ENCODE data around the gene C1orf105.
"Not testable (repeated sequence)": the region's sequence is repeated elsewhere in the genome, so short reads cannot be mapped to it uniquely, and the experiment has no call there.

Gene C1orf105

DNA sequence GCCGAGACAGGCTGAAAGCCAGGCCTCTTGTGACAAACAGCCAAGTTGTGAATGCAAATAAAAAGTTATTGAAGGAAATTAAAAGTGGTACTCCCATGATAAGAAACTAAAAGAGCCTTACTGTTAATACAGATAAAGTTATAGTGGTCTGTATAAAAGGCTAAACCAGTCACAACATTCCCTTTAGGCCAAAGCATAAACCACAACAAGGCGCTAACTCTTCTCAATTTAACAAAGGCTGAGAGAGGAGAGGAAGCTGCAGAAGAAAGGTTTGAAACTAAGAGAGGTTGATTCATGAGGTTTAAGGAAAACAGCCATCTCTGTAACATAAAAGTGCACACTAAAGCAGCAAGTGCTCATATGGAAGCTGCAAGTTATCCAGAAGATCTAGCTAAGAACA, 10.7 kb downstream of the C1orf105 start:
- H3K27me3 ChIP-seq (ENCODE audit: low read length), result no peaks in the 10 kb centered on the region
- H3K4me3 ChIP-seq (ENCODE audit: insufficient read depth, low read length, poor library complexity, severe bottlenecking), result no peak overlapping the region
- no peak overlapping the region for H3K4me2 ChIP-seq (ENCODE audit: low read depth, low read length, poor library complexity, severe bottlenecking)
- H4K20me1 ChIP-seq (ENCODE audit: low read depth, low read length), result no peaks in the 10 kb centered on the region
- TF ChIP-seq CTCF (IDR thresholded peaks at IDR 0.05; ENCODE audit: insufficient read depth, low read length, poor library complexity, severe bottlenecking), result no peak
- no peak for TF ChIP-seq EZH2phosphoT487 (conservative IDR thresholded peaks at IDR 0.05; ENCODE audit: low read length)
- no peaks in the 10 kb centered on the region for H3F3A ChIP-seq (ENCODE audit: insufficient read depth)
- no peak overlapping the region for H3K27ac ChIP-seq (ENCODE audit: low read depth, low read length)
- no peaks in the 10 kb centered on the region for H3K79me2 ChIP-seq (ENCODE audit: insufficient read depth, low read length)
- no peaks in the 10 kb centered on the region for H3K36me3 ChIP-seq (ENCODE audit: low read length)
- H3K9me3 ChIP-seq (ENCODE audit: insufficient read depth, low read length), result no peaks in the 10 kb centered on the region
- no peak overlapping the region for H2AFZ ChIP-seq (ENCODE audit: low read depth, low read length, severe bottlenecking)
- H3K9ac ChIP-seq (ENCODE audit: low read length), result no peak overlapping the region
- H3K9me2 ChIP-seq (replicated peaks; ENCODE audit: insufficient read depth, low read length), result no peaks in the 10 kb centered on the region

DNA sequence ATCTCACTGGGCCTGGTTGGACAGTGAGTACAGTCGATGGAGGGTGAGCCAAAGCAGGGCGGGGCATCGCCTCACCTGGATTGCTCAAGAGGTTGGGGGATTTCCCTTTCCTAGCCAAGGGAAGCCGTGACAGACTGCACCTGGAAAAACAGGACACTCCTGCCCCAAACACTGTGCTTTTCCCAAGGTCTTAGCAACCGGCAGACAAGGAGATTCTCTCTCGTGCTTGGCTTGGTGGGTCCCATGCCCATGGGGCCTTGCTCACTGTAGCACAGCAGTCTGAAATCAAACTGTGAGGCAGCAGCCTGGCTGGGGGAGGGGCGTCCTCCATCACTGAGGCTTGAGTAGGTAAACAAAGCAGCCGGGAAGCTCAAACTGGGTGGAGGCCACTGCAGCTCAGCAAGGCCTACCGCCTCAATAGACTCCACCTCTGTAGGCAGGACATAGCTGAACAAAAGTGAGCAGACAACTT, 11.3 kb downstream of the C1orf105 start:
- no peaks in the 10 kb centered on the region for H4K20me1 ChIP-seq (ENCODE audit: low read depth, low read length)
- no peak overlapping the region for H3K4me2 ChIP-seq (ENCODE audit: low read depth, low read length, poor library complexity, severe bottlenecking)
- no peaks in the 10 kb centered on the region for H3K9me2 ChIP-seq (replicated peaks; ENCODE audit: insufficient read depth, low read length)
- H3K9me3 ChIP-seq (ENCODE audit: insufficient read depth, low read length), result no peaks in the 10 kb centered on the region
- no peak overlapping the region for H3K9ac ChIP-seq (ENCODE audit: low read length)
- TF ChIP-seq CTCF (IDR thresholded peaks at IDR 0.05; ENCODE audit: insufficient read depth, low read length, poor library complexity, severe bottlenecking) (no peak), EZH2phosphoT487 (conservative IDR thresholded peaks at IDR 0.05; ENCODE audit: low read length) (no peak)
- no peak overlapping the region for H3K27ac ChIP-seq (ENCODE audit: low read depth, low read length)
- no peaks in the 10 kb centered on the region for H3F3A ChIP-seq (ENCODE audit: insufficient read depth)
- no peaks in the 10 kb centered on the region for H3K36me3 ChIP-seq (ENCODE audit: low read length)
- no peaks in the 10 kb centered on the region for H3K79me2 ChIP-seq (ENCODE audit: insufficient read depth, low read length)
- no peak overlapping the region for H3K4me3 ChIP-seq (ENCODE audit: insufficient read depth, low read length, poor library complexity, severe bottlenecking)
- H2AFZ ChIP-seq (ENCODE audit: low read depth, low read length, severe bottlenecking), result no peak overlapping the region
- H3K27me3 ChIP-seq (ENCODE audit: low read length), result no peaks in the 10 kb centered on the region

- H3K27ac ChIP-seq (ENCODE audit: low read depth, low read length); H3K27me3 ChIP-seq (ENCODE audit: low read length): not testable (repeated sequence)
These were observed 16.7 kb downstream of the C1orf105 start for GRCh38 chr1:172437183-172437582.

GRCh38 chr1:172442404-172442803, 21.9 kb downstream of the C1orf105 start:
- Histone ChIP-seq H3K4me2 (ENCODE audit: low read depth, low read length, poor library complexity, severe bottlenecking) (peak overlapping the region; percentile 88), H3K9ac (ENCODE audit: low read length) (no peak overlapping the region), H3K27me3 (ENCODE audit: low read length) (no peaks in the 10 kb centered on the region), H2AFZ (ENCODE audit: low read depth, low read length, severe bottlenecking) (no peak overlapping the region), H3K79me2 (ENCODE audit: insufficient read depth, low read length) (peaks cover 16% of the 10 kb centered on the region), H3K4me3 (ENCODE audit: insufficient read depth, low read length, poor library complexity, severe bottlenecking) (no peak overlapping the region), H4K20me1 (ENCODE audit: low read depth, low read length) (no peaks in the 10 kb centered on the region), H3K36me3 (ENCODE audit: low read length) (no peaks in the 10 kb centered on the region), H3F3A (ENCODE audit: insufficient read depth) (no peaks in the 10 kb centered on the region), H3K27ac (ENCODE audit: low read depth, low read length) (no peak overlapping the region), H3K9me3 (ENCODE audit: insufficient read depth, low read length) (no peaks in the 10 kb centered on the region), H3K9me2 (replicated peaks; ENCODE audit: insufficient read depth, low read length) (no peaks in the 10 kb centered on the region)
- no peak for TF ChIP-seq EZH2phosphoT487 (conservative IDR thresholded peaks at IDR 0.05; ENCODE audit: low read length)
- no peak for TF ChIP-seq CTCF (IDR thresholded peaks at IDR 0.05; ENCODE audit: insufficient read depth, low read length, poor library complexity, severe bottlenecking)

More at GRCh38 chr1:172437183-172437582, 16.7 kb downstream of the C1orf105 start:
- not testable (repeated sequence) for H3F3A ChIP-seq (ENCODE audit: insufficient read depth); H3K4me3 ChIP-seq (ENCODE audit: insufficient read depth, low read length, poor library complexity, severe bottlenecking); H4K20me1 ChIP-seq (ENCODE audit: low read depth, low read length); H3K9me2 ChIP-seq (replicated peaks; ENCODE audit: insufficient read depth, low read length); H3K9ac ChIP-seq (ENCODE audit: low read length); H3K9me3 ChIP-seq (ENCODE audit: insufficient read depth, low read length); H3K79me2 ChIP-seq (ENCODE audit: insufficient read depth, low read length); H3K36me3 ChIP-seq (ENCODE audit: low read length); H2AFZ ChIP-seq (ENCODE audit: low read depth, low read length, severe bottlenecking); H3K4me2 ChIP-seq (ENCODE audit: low read depth, low read length, poor library complexity, severe bottlenecking)

Data from SU-DHL-6 (cell line).